Transverse colon (tissue), 3 donors: ENCODE data around the gene TNFRSF6B.

Experiments used
- EP300 ChIP-seq: sonication (generic); formaldehyde crosslinking; IDR thresholded peaks from one replicate; pipeline ENCODE4 v1.6.1; 2017; ENCODE audit warnings: antibody characterized with exemption, low read depth
- POLR2A ChIP-seq: fragments of 450-650 bp; IDR thresholded peaks from one replicate; pipeline ENCODE4 v1.6.1; 2016; ENCODE audit warnings: antibody characterized with exemption, mild to moderate bottlenecking, moderate library complexity
- TF ChIP-seq, protein P1 (sequence below), 5 experiments: fragments of 200-600 bp in 3 of 5; fragments of 450-650 bp in 2 of 5; sonication (generic) in 3 of 5; IDR thresholded peaks; 1 replicate in 2 of 5; 2 replicates in 3 of 5; pipeline ENCODE4 v1.5.1; 2016 to 2017; ENCODE audit warnings: antibody characterized with exemption in 5 of 5, inconsistent platforms in 3 of 5, mild to moderate bottlenecking in 2 of 5, moderate library complexity in 1 of 5

DNA sequence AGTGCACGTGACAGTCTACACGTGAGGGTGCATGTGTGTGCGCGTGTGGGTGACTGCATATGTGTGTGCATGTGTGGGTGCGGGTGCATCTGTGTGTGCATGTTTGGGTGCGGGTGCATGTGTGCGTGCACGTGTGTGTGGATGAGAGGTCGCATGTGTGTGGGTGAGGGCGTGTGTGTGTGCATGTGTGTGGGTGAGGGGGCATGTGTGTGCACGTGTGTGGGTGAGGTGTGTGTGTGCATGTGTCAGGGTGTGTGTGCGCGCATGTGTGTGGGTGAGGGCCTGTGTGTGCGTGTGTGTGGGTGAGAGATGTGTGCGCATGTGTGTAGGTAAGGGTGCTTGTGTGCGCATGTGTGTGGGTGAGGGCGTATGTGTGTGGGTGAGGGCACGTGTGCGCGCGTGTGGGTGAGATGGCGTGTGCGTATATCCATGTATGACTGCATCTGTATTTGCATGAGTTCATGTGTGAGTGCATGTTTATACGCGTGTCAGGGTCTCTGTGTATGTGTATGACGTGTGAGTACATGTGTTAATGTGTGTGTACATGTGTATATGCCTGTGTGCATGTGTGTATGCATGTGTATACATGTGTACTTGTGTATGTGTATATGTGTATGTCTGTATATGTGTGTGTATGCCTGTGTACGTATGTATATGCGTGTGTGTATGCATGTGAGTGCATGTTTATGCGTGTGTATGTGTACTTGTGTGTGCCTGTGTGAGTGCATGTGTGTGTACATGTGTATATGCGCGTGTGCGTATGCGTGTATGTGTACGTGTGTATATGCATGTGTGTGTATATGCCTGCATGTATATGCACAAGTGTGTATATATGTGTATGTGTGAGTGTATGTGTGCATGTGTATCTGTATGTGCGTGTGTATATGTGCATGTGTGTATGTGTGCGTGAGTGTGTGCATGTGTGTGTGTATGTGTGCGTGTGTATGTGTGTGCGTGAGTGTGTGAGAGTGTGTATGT, 36.0 kb downstream of the TNFRSF6B start:
- TF ChIP-seq, protein P1, sequence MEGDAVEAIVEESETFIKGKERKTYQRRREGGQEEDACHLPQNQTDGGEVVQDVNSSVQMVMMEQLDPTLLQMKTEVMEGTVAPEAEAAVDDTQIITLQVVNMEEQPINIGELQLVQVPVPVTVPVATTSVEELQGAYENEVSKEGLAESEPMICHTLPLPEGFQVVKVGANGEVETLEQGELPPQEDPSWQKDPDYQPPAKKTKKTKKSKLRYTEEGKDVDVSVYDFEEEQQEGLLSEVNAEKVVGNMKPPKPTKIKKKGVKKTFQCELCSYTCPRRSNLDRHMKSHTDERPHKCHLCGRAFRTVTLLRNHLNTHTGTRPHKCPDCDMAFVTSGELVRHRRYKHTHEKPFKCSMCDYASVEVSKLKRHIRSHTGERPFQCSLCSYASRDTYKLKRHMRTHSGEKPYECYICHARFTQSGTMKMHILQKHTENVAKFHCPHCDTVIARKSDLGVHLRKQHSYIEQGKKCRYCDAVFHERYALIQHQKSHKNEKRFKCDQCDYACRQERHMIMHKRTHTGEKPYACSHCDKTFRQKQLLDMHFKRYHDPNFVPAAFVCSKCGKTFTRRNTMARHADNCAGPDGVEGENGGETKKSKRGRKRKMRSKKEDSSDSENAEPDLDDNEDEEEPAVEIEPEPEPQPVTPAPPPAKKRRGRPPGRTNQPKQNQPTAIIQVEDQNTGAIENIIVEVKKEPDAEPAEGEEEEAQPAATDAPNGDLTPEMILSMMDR (IDR thresholded peaks at IDR 0.05), result no peak
- TF ChIP-seq EP300 (no peak), POLR2A (no peak)
